H1 (cell line): ENCODE results near the gene SGCG. TPM values are rescaled to one million over a fixed set of nuclear protein-coding genes. Genes with fewer than 3 reads are reported as not detected.

Experiments used
- CTCF ChIA-PET: fragments of 300-600 bp; sonication (Branson Sonifier 250); formaldehyde crosslinking; loops from one replicate; lab custom pipeline; 2021; ENCODE audit not compliant: partially characterized antibody; lab: Charles Lee
- POLR2A ChIA-PET: fragments of 300-600 bp; sonication (Branson Sonifier 250); formaldehyde crosslinking; loops from one replicate; lab custom pipeline; 2021; ENCODE audit warnings: inconsistent platforms; ENCODE audit not compliant: partially characterized antibody; lab: Charles Lee
- DNase-seq, 2 experiments: peaks; one replicate each; pipeline versions ENCODE4 v3.0.0 to v3.0.0-alpha.2; 2010 to 2022; ENCODE audit warnings: low spot score in 2 of 2, low read depth in 1 of 2, mixed read lengths in 1 of 2
- FAIRE-seq: peaks from 2 replicates; lab custom pipeline; 2011; peaks lifted over from hg19 to GRCh38; lab: Jason Lieb, UNC
- H2AFZ ChIP-seq: 2 replicates; pipeline ENCODE4 v1.8.1; 2012; ENCODE audit warnings: low read length, inconsistent platforms
- H2AK5ac ChIP-seq: 2 replicates; pipeline ENCODE4 v1.6.1; 2013; ENCODE audit warnings: low read depth, low read length
- H2BK120ac ChIP-seq: replicated peaks from 2 replicates; pipeline ENCODE3; 2013; ENCODE audit warnings: low read depth, low read length, inconsistent platforms
- H2BK12ac ChIP-seq: 2 replicates; pipeline ENCODE4 v1.6.1; 2013; ENCODE audit warnings: low read depth, low read length
- H2BK15ac ChIP-seq: 2 replicates; pipeline ENCODE4 v1.6.1; 2013; ENCODE audit warnings: low read length
- H2BK20ac ChIP-seq: 2 replicates; pipeline ENCODE4 v1.6.1; 2013; ENCODE audit warnings: low read length
- H2BK5ac ChIP-seq: 2 replicates; pipeline ENCODE4 v1.6.1; 2013; ENCODE audit warnings: low read depth, low read length
- H3K14ac ChIP-seq: 2 replicates; pipeline ENCODE4 v1.6.1; 2013; ENCODE audit warnings: inconsistent platforms; ENCODE audit not compliant: insufficient read length
- H3K18ac ChIP-seq: 2 replicates; pipeline ENCODE4 v1.6.1; 2013; ENCODE audit warnings: low read length; ENCODE audit errors: extremely low read depth
- H3K23ac ChIP-seq: 2 replicates; pipeline ENCODE4 v1.6.1; 2013; ENCODE audit warnings: inconsistent platforms; ENCODE audit not compliant: insufficient read length
- H3K23me2 ChIP-seq: 2 replicates; pipeline ENCODE4 v1.6.1; 2013; ENCODE audit warnings: low read depth, low read length
- H3K27ac ChIP-seq: 2 replicates; pipeline ENCODE4 v1.6.1; 2011; ENCODE audit warnings: low read depth, low read length, inconsistent platforms
- H3K27me3 ChIP-seq, 4 experiments: replicated peaks in 1 of 4; 1 replicate in 1 of 4; 2 replicates in 3 of 4; pipeline versions ENCODE4 v1.6.1 to v1.8.1; 2011 to 2013; ENCODE audit warnings: low read length in 3 of 4, mild to moderate bottlenecking in 3 of 4, inconsistent platforms in 2 of 4, mixed read lengths in 2 of 4, moderate library complexity in 1 of 4; ENCODE audit not compliant: control insufficient read depth in 3 of 4, insufficient read depth in 3 of 4; ENCODE audit errors: extremely low read depth in 1 of 4
- H3K36me3 ChIP-seq, 4 experiments: 2 replicates each; pipeline versions ENCODE4 v1.6.1 to v1.8.1; 2011 to 2013; ENCODE audit warnings: mild to moderate bottlenecking in 4 of 4, low read length in 3 of 4, moderate library complexity in 2 of 4, control low read depth in 1 of 4, inconsistent platforms in 1 of 4; ENCODE audit not compliant: insufficient read depth in 4 of 4, control insufficient read depth in 2 of 4
- H3K4ac ChIP-seq: replicated peaks from 2 replicates; pipeline ENCODE3; 2013; ENCODE audit warnings: low read length, low read depth, mixed read lengths, inconsistent platforms; ENCODE audit not compliant: insufficient read length
- H3K4me1 ChIP-seq, 4 experiments: replicated peaks in 1 of 4; 1 replicate in 1 of 4; 2 replicates in 3 of 4; pipeline versions ENCODE4 v1.6.1 to v1.8.1; 2011 to 2013; ENCODE audit warnings: low read length in 3 of 4, inconsistent platforms in 2 of 4, mixed read lengths in 1 of 4; ENCODE audit not compliant: insufficient read depth in 4 of 4, control insufficient read depth in 3 of 4
- H3K4me2 ChIP-seq, 2 experiments: 2 replicates each; pipeline versions ENCODE4 v1.6.1 to v1.8.1; 2011 to 2013; ENCODE audit warnings: low read depth in 2 of 2, low read length in 2 of 2, control low read depth in 1 of 2, inconsistent platforms in 1 of 2, mild to moderate bottlenecking in 1 of 2; ENCODE audit not compliant: insufficient read depth in 1 of 2
- H3K4me3 ChIP-seq, 4 experiments: fragments of 200-600, 300-600 bp in 1 of 4; sonication (generic), shearing (Covaris generic), sonication (Bioruptor Twin) in 1 of 4; 2 replicates each; pipeline versions ENCODE4 v1.5.1 to v1.8.1; 2011 to 2016; ENCODE audit warnings: low read length in 4 of 4, low read depth in 3 of 4, control low read depth in 2 of 4, inconsistent platforms in 2 of 4, mild to moderate bottlenecking in 2 of 4, mixed read lengths in 1 of 4, moderate library complexity in 1 of 4; ENCODE audit not compliant: insufficient read depth in 2 of 4; ENCODE audit errors: extremely low read depth in 1 of 4
- H3K56ac ChIP-seq: replicated peaks from 2 replicates; pipeline ENCODE3; 2013; ENCODE audit warnings: low read depth, mild to moderate bottlenecking, mixed read lengths, low read length, inconsistent platforms; ENCODE audit not compliant: insufficient read length
- H3K79me1 ChIP-seq: 2 replicates; pipeline ENCODE4 v1.6.1; 2013; ENCODE audit warnings: low read depth, low read length, control low read depth
- H3K79me2 ChIP-seq, 2 experiments: 2 replicates each; pipeline versions ENCODE4 v1.6.1 to v1.8.1; 2012 to 2013; ENCODE audit warnings: low read length in 2 of 2, mild to moderate bottlenecking in 2 of 2, inconsistent platforms in 1 of 2; ENCODE audit not compliant: insufficient read depth in 2 of 2, control insufficient read depth in 1 of 2
- H3K9ac ChIP-seq, 4 experiments: replicated peaks in 1 of 4; 1 replicate in 1 of 4; 2 replicates in 3 of 4; pipeline versions ENCODE4 v1.6.1 to v1.8.1; 2011 to 2013; ENCODE audit warnings: low read depth in 3 of 4, low read length in 3 of 4, control low read depth in 2 of 4, mild to moderate bottlenecking in 2 of 4, moderate library complexity in 2 of 4, inconsistent platforms in 1 of 4; ENCODE audit errors: extremely low read depth in 1 of 4
- H3K9me3 ChIP-seq, 2 experiments: 2 replicates each; pipeline versions ENCODE4 v1.6.1 to v1.8.1; 2012 to 2013; ENCODE audit warnings: mild to moderate bottlenecking in 2 of 2, moderate library complexity in 2 of 2, control low read depth in 1 of 2, inconsistent platforms in 1 of 2, low read depth in 1 of 2, low read length in 1 of 2, mixed read lengths in 1 of 2; ENCODE audit not compliant: insufficient read depth in 2 of 2
- H4K20me1 ChIP-seq, 2 experiments: replicated peaks in 1 of 2; 2 replicates each; pipeline versions ENCODE3 to v1.8.1; 2011 to 2013; ENCODE audit warnings: inconsistent platforms in 2 of 2, low read length in 2 of 2, mild to moderate bottlenecking in 1 of 2; ENCODE audit not compliant: insufficient read depth in 2 of 2, control insufficient read depth in 1 of 2
- H4K5ac ChIP-seq: 2 replicates; pipeline ENCODE4 v1.6.1; 2013; ENCODE audit warnings: low read length, low read depth, mixed read lengths, inconsistent platforms; ENCODE audit not compliant: insufficient read length
- H4K8ac ChIP-seq: 2 replicates; pipeline ENCODE4 v1.8.0; 2013; ENCODE audit warnings: mild to moderate bottlenecking, moderate library complexity, low read length, inconsistent platforms; ENCODE audit not compliant: insufficient read depth; ENCODE audit errors: extremely low read depth
- H4K91ac ChIP-seq: replicated peaks from 2 replicates; pipeline ENCODE3; 2013; ENCODE audit warnings: low read length, mixed read lengths, inconsistent platforms; ENCODE audit not compliant: insufficient read length
- ASH2L ChIP-seq: fragments of 200-600, 300-600 bp; sonication (generic); IDR thresholded peaks from one replicate; pipeline ENCODE4 v1.7.1; 2017; ENCODE audit warnings: low read length
- BRCA1 ChIP-seq: IDR thresholded peaks from 2 replicates; pipeline ENCODE4 v1.6.1; 2012; ENCODE audit warnings: low read depth, low read length, improper control_type of control experiment
- CBX5 ChIP-seq: fragments of 300-800, 300-1000 bp; sonication (generic); IDR thresholded peaks from 2 replicates; pipeline ENCODE4 v1.7.1; 2016; ENCODE audit warnings: antibody characterized with exemption, low read length, low read depth
- CBX8 ChIP-seq: fragments of 300-800, 300-1000 bp; sonication (generic); IDR thresholded peaks from 2 replicates; pipeline ENCODE4 v1.7.1; 2016; ENCODE audit warnings: low read depth, low read length, borderline replicate concordance
- JUN ChIP-seq: IDR thresholded peaks from 2 replicates; pipeline ENCODE4 v1.6.1; 2011; ENCODE audit warnings: low read depth, mild to moderate bottlenecking, improper control_type of control experiment, low read length
- KDM1A ChIP-seq: fragments of 200-600, 300-600 bp; sonication (generic); IDR thresholded peaks from 2 replicates; pipeline ENCODE4 v1.7.1; 2016; ENCODE audit warnings: mild to moderate bottlenecking, low read length, borderline replicate concordance
- KDM4A ChIP-seq: IDR thresholded peaks from one replicate; pipeline ENCODE4 v1.7.1; 2012; ENCODE audit warnings: low read depth, mild to moderate bottlenecking, moderate library complexity, low read length, inconsistent platforms; ENCODE audit not compliant: severe bottlenecking
- NANOG ChIP-seq: IDR thresholded peaks from 2 replicates; pipeline ENCODE4 v1.6.1; 2011; ENCODE audit warnings: low read length, low read depth, mild to moderate bottlenecking, inconsistent platforms; ENCODE audit not compliant: insufficient read depth, poor library complexity, severe bottlenecking
- RBBP5 ChIP-seq: IDR thresholded peaks from 2 replicates; pipeline ENCODE4 v1.7.1; 2012; ENCODE audit warnings: low read depth, mild to moderate bottlenecking, inconsistent platforms, low read length, moderate library complexity, borderline replicate concordance
- SIRT6 ChIP-seq: IDR thresholded peaks from one replicate; pipeline ENCODE4 v1.7.1; 2012; ENCODE audit warnings: low read length, inconsistent platforms
- TBP ChIP-seq: IDR thresholded peaks from 2 replicates; pipeline ENCODE4 v1.6.1; 2011; ENCODE audit warnings: low read depth, low read length, improper control_type of control experiment
- TCF12 ChIP-seq: IDR thresholded peaks from 2 replicates; pipeline ENCODE4 v1.6.1; 2011; ENCODE audit warnings: low read depth, mild to moderate bottlenecking, low read length
- TEAD4 ChIP-seq: IDR thresholded peaks from 2 replicates; pipeline ENCODE4 v1.6.1; 2012; ENCODE audit warnings: low read depth, low read length, inconsistent platforms, mixed read lengths
- YY1 ChIP-seq: IDR thresholded peaks from 2 replicates; pipeline ENCODE4 v1.6.1; 2011; ENCODE audit warnings: low read depth, mild to moderate bottlenecking, low read length
- WGBS, 2 experiments: shearing (Covaris generic) in 1 of 2; methylation state at CpG; one replicate each; pipeline versions ENCODE4 v1.1.6 to v1.1.7; 2013 to 2015; ENCODE audit warnings: low lambda C conversion rate in 2 of 2, mixed read lengths in 2 of 2, inconsistent platforms in 1 of 2, low coverage in 1 of 2, missing lambda C conversion rate in 1 of 2; ENCODE audit not compliant: insufficient replicate concordance in 2 of 2, insufficient coverage in 1 of 2, insufficient read length in 1 of 2; ENCODE audit errors: extremely low coverage in 1 of 2, missing lambda C conversion rate in 1 of 2; 5-methylcytosine and 5-hydroxymethylcytosine counted together
- polyA plus RNA-seq, 7 experiments: library from polyadenylated mRNA; depleted of rRNA in 3 of 7; stranded (reverse) in 5 of 7; unstranded in 2 of 7; fragments of >200 nt in 5 of 7; fragments of 200-250 nt in 2 of 7; gene quantifications; 1 replicate in 5 of 7; 2 replicates in 1 of 7; 4 replicates in 1 of 7; pipeline versions ENCODE4 v1.2.1 to v1.2.3, GENCODE V29; 2011 to 2013; ENCODE audit warnings: missing spikeins in 2 of 7, mixed read lengths in 2 of 7
- total RNA-seq: library from RNA; stranded (reverse); fragmentation: NEBNext Ultra II Directional; extraction: Animal tissue kit (Norgen Biotek cat#: 25700); gene quantifications from 2 replicates; pipeline ENCODE4 v1.2.1, GENCODE V29; 2021
- TF ChIP-seq, protein P1 (sequence below): IDR thresholded peaks from 2 replicates; pipeline ENCODE4 v1.6.1; 2012; ENCODE audit warnings: inconsistent platforms

Gene SGCG
- total and polyA plus RNA-seq, 2 of the 8 experiments (the other 6 are each of a cell fraction or from before 2014, with no cell fraction given) = 0.05 TPM; not detected in 1

- no peak overlapping the region for H2AK5ac ChIP-seq
- no peaks in the 10 kb centered on the region for H3K4me1 ChIP-seq
- no peak overlapping the region for H3K14ac ChIP-seq
- no peak overlapping the region for H3K23ac ChIP-seq
- no peak overlapping the region for H2AFZ ChIP-seq
- no peak overlapping the region for H2BK12ac ChIP-seq
- H3K4ac ChIP-seq = no peak overlapping the region
- FAIRE-seq (no peak), DNase-seq (no peak)
- ChIA-PET CTCF (no interaction called here), POLR2A (no interaction called here)
- H3K23me2 ChIP-seq = no peaks in the 10 kb centered on the region
- no peak overlapping the region for H2BK15ac ChIP-seq
- H3K27ac ChIP-seq = no peak overlapping the region
- no peak overlapping the region for H2BK5ac ChIP-seq
- H3K36me3 ChIP-seq = peaks cover 0 to 5% (median 0%) of the 10 kb centered on the region in 4 experiments; a peak in 1 of 8 replicates
- H4K5ac ChIP-seq = no peak overlapping the region
- 89 to 100% methylated on average over 1 to 2 of the region's 2 CpGs for WGBS, 2 experiments
- H3K27me3 ChIP-seq = no peaks in the 10 kb centered on the region
- H4K20me1 ChIP-seq = no peaks in the 10 kb centered on the region
- no peaks in the 10 kb centered on the region for H3K79me2 ChIP-seq
- H3K56ac ChIP-seq = no peak overlapping the region
- no peak overlapping the region for H3K18ac ChIP-seq
- H2BK20ac ChIP-seq = no peak overlapping the region
- H3K4me2 ChIP-seq = no peak overlapping the region
- peaks cover 11 to 13% of the 10 kb centered on the region in 2 experiments; a peak in 3 of 4 replicates for H3K9me3 ChIP-seq
- no peak overlapping the region for H2BK120ac ChIP-seq
- H4K8ac ChIP-seq = no peak overlapping the region
- H3K4me3 ChIP-seq = no peak overlapping the region
- H3K79me1 ChIP-seq = no peaks in the 10 kb centered on the region
- no peak overlapping the region for H4K91ac ChIP-seq
- H3K9ac ChIP-seq = no peak overlapping the region
- no peak for TF ChIP-seq TBP
- no peak for TF ChIP-seq CBX8
- TF ChIP-seq ASH2L = no peak
- TF ChIP-seq TEAD4 = no peak
- no peak for TF ChIP-seq RBBP5
- TF ChIP-seq TCF12 = no peak
- TF ChIP-seq YY1 = no peak
- no peak for TF ChIP-seq KDM4A
- no peak for TF ChIP-seq JUN
- TF ChIP-seq NANOG = no peak
- no peak for TF ChIP-seq CBX5
- no peak for TF ChIP-seq BRCA1
- TF ChIP-seq SIRT6 = no peak
- TF ChIP-seq, protein P1, sequence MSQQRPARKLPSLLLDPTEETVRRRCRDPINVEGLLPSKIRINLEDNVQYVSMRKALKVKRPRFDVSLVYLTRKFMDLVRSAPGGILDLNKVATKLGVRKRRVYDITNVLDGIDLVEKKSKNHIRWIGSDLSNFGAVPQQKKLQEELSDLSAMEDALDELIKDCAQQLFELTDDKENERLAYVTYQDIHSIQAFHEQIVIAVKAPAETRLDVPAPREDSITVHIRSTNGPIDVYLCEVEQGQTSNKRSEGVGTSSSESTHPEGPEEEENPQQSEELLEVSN = no peak
- TF ChIP-seq KDM1A = no peak
These were observed 36.3 kb upstream of the SGCG start for GRCh38 chr13:23144431-23144830.
